Stimulated activated CD4-positive, alpha-beta T cell treated with anti-CD3 and anti-CD28 coated beads, Interleukin-15, amount 100 ng/mL, for 24 hours (primary cell): Measurements from ENCODE around the gene PLA2R1.

ENCODE experiments used
- DNase-seq: peaks from one replicate; pipeline ENCODE4 v3.0.0-alpha.2; 2020

The PLA2R1 gene

DNA sequence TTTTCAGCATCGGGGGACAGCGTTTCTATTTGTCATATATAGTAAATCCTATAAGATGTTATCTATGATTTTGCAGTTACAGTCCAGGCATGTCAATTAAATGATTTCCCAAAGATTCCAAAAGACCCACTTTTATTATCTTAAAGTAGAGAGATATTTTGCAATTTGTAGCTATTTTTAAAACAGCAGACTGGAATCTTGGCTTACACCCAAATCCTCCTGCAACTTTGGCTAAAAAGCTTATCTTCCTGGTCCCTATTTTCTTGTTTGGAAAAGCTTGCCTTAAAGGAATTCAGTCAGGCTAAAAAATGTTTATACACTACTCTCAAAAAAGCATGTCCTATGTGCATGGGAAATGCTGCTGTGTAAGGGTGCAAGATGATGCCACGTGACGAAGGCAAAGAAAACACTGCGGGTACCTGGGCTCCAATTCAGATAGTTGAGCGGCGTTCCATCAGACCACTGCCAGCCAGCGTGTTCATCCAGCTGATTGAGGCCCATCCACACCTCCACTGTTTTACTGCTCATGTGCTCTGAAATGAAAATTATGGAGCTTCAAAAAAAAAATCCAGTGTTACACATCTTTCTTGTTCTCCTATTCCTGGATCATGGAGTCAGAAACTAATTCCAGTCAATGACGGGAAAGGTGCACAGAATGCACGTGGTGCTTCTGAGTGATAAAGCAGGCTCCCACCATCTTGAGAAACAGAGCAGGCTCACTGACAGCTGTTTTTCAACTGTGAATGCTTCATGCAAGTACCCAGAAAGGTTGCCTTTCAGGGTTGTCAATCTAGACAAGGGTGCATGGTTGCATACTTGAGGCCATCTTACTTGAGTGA, 33.8 kb downstream of the PLA2R1 start:
- DNase-seq = no peak

DNA sequence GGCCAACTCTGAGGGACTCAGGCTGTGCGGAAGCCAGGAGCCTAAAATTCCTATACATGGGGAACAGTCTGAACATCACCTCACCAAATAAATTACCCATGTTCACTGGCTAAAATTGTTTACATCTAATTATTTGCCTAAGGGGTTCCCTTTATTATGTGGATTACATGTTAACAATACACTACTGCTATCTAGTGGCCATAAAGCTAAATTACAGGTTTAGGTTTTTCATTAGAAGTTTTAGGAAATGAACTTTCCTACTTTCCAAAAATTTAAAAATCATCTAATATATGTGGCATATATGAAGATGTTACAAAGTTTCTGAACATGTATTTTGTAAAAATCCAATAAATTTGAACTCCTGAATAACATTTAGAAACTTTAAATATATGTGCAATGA, 40.3 kb downstream of the PLA2R1 start:
- DNase-seq = no peak

DNA sequence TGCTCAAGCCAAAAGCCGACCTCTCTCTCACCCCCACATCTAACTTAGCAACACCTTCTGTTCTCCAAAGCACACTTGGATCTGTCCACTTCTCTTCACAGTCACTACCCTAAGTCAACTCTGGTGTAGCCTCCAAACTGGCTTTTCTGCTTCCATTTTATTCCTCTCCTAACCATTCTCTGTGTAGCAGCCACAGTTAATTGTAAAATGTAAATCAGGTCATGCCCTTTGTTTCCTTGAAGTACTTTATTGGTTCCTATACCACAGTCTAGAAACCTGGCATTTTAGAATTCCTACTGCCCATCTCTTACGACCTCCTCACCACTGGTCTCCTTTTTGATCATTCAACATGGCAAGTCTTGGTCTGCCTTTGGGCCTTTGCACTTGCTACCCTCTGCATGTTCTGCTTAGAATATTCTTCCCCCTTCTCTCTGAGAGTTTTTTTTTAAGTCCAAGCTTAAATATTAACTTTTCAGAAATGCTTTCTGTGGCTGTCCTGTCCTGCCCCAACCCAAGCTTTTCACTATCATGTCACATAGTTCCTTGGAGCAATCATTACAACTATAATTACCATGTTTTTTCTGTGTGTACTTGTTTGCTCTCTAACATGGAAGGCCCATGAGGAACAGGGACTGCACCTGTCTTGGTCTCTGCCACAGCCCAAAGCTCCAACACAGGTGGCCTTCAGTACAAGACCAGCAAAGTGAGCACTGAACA, 42.9 kb downstream of the PLA2R1 start:
- no peak for DNase-seq

DNA sequence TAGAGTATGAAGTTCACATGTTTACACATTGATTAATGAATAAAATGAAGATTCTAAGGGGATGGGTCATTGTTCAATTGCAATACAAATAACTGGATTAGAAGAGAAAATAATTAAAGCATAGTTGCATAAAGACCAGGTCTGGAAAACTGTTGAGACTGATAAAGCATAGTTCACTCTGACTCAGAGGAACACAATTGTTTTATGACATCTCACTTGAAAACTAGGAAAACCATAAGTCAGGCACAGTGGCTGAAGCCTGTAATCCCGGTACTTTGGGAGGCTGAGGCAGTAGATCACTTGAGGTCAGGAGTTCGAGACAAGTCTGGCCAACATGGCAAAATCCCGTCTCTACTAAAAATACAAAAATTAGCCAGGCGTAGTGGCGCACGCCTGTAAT, 46.7 kb downstream of the PLA2R1 start:
- DNase-seq = no peak

DNA sequence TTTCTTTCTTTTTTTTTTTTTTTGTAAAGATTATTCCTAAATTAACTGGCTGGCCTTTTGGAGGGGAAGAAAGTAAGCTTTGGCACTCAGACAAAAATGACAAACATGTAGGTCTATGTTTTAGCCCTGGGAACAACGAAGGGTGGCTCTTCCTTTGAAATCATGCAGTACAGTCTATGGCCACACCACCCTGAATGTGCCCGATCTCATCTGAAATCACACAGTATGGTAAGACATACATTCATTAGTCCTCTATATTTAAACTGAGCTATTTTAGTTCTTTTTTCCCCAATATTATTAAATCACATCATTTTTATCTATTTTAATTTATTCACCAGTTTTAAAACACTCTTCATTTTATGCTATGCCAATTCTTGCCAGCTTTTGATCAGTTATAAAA, 48.2 kb downstream of the PLA2R1 start:
- DNase-seq = no peak

DNA sequence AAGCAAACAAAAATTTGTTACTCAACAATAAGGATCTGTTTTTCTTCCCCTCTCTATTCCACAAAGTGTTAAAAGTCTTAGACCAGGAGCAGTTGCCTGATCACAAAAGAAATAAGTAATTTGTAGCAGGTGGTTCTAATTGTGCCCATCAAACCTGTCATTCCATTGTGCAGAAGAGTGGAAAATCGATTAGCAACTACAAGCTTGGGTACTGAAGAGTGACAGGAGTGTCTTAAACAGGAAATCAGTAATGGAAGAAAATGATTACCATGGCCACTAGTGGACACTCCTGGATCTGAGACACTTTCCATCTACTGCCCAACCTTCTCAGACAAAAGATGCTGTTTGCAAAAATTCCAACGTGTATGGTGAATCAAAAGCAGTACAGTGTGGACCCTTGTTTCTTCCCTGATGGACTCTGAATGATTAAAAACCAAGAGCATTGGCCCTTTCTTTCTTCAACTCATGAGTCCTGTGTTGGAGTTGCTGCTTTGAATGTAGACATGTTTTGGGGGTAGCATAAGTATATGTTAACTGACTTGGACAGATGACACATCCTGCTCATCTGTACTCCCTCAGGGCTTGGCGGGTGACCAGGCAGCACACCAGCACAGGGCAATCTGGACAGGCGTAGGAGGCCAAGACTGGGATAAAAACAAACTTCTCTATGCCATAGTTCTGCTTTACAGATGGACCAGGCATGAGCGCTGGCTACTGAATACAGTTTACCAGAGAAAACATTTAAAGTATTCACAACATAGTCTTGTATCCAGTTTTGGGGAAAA, 51.9 kb downstream of the PLA2R1 start:
- no peak for DNase-seq

DNA sequence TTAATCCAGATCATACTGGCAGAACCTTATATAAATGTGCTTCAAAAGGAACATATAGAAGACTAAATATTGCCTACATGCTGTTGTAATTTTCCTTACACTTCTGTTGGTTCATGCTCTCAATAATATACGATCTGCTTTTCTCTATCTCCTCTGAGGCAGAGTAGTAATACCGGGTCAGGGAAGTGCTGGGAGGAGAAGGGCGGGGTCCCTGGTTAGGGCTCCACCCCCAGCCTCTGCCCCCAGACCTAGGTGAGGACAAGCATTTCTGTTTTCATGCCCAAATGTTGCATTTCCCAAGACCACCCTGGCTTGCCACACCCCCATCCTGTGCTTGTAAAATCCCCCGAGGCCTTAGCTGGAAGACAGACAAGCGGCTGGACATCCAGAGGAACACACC, 55.3 kb downstream of the PLA2R1 start:
- DNase-seq = no peak

DNA sequence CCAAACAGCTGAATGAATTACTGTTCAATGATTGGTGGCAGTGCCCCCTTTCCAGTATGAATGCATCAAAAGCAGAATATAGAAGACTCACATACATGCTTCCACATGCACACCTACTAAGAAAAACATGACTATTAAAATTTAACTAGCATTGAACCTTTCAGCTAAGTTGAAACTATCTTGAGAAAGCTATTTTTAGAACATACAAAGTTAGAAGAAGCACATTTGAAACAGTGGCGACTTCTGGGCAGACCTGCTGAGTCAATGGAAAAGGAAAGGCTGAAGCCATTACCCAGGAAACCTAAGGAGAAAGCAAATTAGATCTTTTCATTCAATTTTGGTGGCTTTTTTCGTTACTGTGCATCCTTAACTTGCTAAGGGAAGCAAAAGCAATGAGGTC, 55.9 kb downstream of the PLA2R1 start:
- DNase-seq = no peak

DNA sequence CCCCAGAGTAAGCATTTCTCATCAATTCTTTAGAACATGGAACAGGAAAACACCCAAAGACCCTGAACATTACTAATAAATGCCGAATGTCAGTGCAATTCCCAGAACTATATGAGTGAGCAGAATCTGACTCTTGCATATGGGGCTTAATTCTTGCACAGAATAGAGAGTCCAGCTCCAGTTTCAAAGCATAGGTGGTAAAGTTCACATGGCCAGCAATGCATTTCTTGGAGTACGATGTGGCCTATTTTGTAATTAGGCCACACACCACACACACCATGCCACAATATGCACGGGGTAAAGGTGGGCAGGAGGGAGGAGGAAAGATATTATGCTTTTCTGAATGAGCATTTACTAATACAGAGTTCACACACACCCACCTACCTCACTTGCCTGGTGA, 56.5 kb downstream of the PLA2R1 start:
- DNase-seq = no peak

DNA sequence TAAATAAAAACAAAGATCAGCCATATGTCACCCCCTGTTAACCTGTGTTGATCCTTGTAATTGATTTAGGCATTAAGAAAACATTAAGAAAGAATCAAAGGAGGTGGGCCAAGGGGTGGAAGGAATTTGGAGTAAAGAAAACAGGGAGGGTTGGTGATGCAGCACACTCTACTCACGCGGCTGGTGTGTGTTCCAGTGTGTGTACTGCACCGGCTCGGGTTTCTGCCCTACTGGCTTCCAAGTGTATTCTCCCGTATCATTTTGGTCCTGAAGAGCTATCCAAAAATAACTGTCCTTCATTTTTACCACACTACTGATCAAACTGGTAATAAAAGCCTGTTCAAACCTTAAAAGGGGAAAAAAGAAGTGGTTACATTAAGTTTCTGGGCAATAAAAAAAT, 56.9 kb downstream of the PLA2R1 start:
- no peak for DNase-seq

DNA sequence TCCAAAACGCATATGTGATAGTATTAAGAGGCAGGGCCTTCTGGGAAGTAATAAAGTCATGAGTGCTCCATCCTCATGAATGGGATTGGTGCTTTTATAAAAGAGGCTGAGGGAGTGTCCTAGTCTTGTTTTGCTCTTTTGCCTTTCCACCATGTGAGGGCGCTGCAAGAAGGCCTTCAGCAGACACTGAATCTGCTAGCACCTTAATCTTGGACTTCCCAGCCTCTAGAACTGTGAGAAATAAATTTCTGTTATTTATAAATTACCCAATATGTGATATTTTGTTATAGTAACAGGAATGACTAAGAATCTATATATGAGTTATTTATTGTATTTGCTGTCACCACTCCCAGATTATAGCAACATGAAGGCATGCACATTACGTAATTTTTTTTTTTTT, 63.5 kb downstream of the PLA2R1 start:
- peak; percentile 4 for DNase-seq

DNA sequence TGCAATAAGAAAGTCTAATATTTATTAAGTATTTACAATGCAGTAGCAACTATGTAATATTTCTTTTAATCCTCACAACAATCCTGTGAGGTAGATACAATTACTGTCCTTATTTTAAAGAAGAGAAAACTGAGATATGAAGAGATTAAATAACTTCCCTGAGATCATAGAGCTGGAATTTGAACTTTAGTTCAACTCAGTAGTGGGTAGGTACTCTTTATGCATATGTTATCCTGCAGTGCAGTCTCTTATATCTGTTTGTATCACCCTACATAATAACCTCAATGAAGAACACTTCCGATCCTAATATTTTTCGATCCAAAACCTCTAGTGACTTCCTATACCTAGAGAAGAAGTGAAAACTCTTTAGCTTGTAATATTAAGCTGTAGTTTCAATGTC, 64.2 kb downstream of the PLA2R1 start:
- no peak for DNase-seq

DNA sequence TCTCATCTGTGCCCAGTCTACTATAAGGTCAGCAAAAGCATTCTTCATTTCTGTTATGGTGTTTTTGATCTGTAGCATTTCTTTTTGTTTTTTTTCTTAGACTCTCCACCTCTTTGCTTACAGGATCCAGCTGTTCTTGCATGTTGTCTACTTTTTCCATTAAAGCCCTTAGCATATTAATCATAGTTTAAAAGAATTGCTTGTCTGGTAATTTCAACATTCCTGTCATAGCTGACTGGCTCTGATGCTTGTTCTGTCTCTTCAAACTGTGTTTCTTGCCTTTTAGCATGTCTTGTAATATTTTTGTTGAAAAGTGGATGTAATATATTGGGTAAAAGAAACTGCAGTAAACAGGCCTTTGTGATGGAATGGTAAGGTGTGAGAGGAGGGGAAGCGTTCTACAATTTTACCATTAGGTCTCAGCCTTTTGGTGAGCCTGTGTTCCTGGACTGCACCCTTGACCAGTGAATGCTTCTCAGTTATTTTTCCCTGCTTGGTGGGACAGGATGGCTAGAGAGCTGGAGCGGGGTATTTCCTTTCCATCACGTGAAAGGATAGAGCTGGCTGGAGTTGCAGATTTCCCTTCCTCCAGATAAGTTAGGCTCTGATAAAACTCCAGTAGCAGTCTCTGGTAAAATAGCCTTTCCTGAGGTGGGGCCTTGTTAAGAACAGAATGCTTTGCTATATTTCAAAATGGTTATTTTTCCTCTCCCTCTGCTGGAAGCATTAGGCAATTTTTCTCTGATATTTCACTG, 65.4 kb downstream of the PLA2R1 start:
- DNase-seq = no peak

DNA sequence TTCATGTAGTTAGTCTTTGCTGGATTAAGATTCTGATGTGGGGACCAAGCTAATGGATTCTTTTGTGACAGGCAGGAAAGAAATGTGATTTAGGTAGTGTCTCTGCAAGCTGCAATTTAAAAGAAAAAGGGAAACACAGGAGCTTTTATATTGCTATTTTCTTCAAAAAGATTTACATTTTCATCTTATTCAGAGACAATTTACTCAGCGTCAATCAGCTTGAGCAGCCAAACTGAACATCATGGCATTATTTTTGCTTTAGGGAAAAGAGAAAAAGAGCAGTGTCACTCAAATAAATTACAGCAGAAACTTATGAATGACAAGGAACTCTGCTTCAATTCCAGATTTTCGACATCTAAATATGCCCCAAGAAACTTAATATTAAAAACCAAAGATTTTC, 67.4 kb downstream of the PLA2R1 start:
- DNase-seq = no peak

DNA sequence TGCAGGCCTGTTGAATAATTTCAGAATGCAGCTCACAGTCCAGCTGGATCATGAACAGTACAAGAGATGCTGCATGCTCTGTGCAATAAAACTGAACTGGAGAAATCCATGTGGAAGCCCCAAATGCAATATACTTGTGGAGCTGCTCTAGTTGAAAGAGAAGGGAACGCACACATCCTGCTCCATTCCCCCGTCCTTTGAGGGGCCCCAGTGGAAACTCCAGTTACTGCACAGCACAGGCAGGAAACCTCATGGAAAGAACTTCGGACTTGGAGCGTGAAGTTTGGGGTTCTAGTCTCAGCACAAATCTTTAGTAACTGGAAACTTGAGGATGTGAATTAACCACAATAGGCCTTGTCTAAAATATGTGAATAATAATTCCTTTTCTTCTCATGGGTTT, 73.2 kb downstream of the PLA2R1 start:
- DNase-seq = no peak

DNA sequence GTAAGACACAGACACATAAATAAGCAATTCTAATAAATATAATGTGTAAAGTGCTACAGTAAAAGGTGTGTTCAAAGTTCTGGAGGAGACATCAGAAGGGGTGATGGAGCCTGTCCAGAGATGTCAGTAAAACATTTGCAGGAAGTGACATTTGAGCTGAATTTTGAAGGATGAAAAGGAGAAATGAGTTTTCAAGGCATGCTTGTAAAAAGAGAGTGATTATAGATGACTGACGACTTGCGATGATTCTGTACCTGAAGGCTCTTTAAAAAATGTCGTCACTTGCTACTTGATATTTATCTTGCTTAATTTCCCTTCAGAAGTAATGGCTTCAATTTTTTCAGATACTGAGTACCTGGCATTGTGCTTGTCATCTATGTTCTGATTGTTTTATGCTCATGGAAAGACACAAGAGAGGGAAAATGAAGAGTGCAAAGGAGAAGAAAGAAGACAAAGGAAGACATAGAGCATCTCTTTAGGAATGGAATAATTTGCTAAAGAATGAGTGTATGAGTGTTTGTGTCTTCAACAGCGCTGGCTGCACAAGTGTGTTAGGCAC, 73.9 kb downstream of the PLA2R1 start:
- DNase-seq = no peak

DNA sequence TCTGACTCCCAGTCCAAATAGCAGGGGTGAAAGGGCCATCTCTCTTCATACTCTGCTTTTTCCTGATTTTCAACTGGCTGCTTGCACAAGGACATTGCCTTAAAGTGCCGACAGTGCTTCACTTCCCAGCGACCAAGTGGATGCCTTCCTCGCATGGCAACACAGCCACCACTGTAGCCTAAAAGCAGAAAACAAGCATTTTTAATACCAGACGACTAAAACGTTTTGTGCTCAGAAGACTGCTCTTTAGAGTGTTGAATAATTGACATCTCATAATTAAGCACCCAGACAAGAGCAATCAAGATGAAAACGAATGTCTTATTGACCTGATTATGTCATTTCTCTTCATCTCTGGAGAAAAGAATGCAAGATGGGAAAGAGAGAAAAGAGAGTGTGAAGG, 75.2 kb downstream of the PLA2R1 start:
- no peak for DNase-seq

DNA sequence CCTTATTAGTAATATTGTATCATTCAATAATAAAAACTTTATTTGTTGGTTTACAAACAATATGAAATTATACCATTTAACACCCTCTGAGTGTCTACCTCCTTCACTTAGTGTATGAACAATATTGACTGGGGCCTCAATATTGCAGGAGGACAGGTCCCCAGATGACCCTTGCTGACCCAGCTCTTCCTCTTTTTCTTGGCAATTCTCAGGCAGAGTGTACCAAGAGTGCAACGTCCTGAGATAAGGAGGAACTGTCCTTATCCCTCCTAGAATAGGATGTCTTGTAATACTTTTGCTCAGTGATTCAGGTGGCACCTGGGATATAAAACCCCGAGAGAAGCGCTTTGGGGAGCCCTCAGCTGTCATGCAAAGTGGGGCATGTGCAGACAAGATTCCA, 76.8 kb downstream of the PLA2R1 start:
- DNase-seq = no peak

DNA sequence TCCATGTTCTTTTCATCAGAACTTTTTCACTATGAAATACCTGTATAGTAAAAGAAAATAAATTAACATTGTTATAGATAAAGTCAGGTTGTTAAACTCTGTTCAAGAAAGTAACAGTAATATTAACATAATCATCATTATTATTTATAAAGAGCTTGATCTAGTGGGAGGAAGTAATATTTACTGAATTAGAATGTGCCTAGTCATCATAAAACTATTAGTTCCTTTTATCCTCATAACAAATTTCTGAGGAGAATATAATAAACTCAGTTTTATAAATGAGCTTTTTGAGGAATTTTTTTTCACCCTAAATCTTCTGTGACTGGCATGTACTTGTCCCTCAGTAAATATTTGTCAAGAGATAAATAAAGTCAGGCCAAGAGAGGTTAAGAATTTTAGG, 78.4 kb downstream of the PLA2R1 start:
- DNase-seq = no peak

DNA sequence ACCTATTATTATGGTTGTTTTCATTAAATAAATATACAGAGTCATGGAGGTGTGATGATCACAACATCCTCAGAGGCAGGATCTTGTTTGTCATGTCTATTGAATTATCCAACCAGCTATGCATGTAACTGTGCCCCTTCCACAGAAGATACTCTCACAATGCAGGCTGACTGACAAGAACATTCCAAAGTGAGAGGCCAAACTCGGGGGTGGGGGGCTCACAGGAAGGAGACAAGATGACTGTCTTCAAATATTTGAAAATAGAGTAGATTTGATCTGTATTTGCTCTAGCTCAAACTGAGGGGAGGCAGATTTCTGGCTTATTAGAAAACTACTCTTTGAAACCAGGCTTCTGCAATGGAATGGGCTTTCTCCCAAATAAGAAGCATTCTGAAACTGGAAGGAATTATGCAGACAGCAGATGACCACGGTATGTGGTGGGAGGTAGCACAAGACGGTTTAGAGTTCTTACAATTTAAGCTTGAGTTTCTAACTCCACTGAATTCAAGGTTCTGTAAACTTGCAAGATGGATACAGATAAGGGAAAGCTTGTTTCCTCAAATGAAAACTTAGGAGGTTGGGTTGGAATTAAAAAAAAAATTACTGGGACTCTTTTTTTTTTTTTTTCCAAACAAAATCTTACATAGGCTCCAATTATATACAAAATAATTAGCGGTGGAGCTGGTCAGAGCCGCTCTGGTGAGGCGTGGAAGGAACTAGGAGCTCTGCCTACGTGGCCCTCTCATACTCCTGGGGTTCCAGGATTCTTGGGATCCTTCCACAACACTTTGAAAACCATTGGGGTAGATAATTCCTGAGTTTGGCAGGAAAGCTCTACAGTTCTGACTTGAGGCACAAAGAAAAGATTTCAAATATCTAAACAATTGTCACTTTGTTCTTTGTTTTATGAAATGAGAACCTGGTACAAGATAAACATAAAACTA, 79.3 kb downstream of the PLA2R1 start:
- DNase-seq = no peak

DNA sequence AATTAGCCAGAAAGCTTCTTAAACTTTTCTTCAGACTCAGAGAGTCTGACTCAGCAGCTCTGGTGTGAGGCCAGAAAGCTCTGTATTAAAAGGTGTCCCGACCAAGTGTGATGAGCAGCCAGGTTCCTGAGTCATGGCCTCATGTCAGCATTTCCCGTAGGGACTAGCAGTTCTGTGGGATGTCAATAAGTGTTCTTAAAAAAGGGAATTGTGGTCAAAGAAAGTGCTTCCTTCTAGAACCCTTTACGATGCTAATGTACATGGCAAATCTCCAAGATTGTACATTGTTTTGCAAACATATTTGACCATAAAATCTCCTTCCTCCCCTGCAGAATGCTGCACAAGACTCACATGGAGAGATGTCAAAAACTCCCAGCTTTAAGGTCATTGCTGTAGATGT, 80.1 kb downstream of the PLA2R1 start:
- DNase-seq = no peak
